HUES64 (cell line): ENCODE measurements around the gene DCUN1D3. TPM values are rescaled to one million over a fixed set of nuclear protein-coding genes. Genes with fewer than 3 reads are reported as not detected.
"Not testable (repeated sequence)": the region's sequence is repeated elsewhere in the genome, so short reads cannot be mapped to it uniquely, and the experiment has no call there.

ENCODE experiments used
- H3K27ac ChIP-seq: 2 replicates; pipeline ENCODE4 v1.7.0; 2013; ENCODE audit warnings: low read depth, low read length, inconsistent platforms
- H3K27me3 ChIP-seq: 2 replicates; pipeline ENCODE4 v1.6.1; 2013; ENCODE audit warnings: mild to moderate bottlenecking, low read length; ENCODE audit not compliant: insufficient read depth
- H3K36me3 ChIP-seq: 2 replicates; pipeline ENCODE4 v1.6.1; 2013; ENCODE audit warnings: mild to moderate bottlenecking, low read length; ENCODE audit not compliant: insufficient read depth
- H3K4me1 ChIP-seq: 2 replicates; pipeline ENCODE4 v1.6.1; 2013; ENCODE audit warnings: mild to moderate bottlenecking, low read length, moderate library complexity; ENCODE audit not compliant: insufficient read depth
- H3K4me3 ChIP-seq: 2 replicates; pipeline ENCODE4 v1.5.1; 2013; ENCODE audit warnings: mild to moderate bottlenecking, low read length, moderate library complexity
- H3K9ac ChIP-seq: 2 replicates; pipeline ENCODE4 v1.6.1; 2013; ENCODE audit warnings: mild to moderate bottlenecking, low read depth, low read length
- H3K9me3 ChIP-seq: 2 replicates; pipeline ENCODE4 v1.6.1; 2013; ENCODE audit warnings: low read depth, low read length; ENCODE audit not compliant: insufficient read depth
- WGBS: fragments of 150-250, 120-280 bp; methylation state at CpG from one replicate; pipeline ENCODE4 v1.1.7; 2013; ENCODE audit warnings: missing lambda C conversion rate; 5-methylcytosine and 5-hydroxymethylcytosine counted together
- polyA plus RNA-seq, 2 experiments: library from polyadenylated mRNA; stranded (reverse); fragments of 50-300 nt; gene quantifications; one replicate each; pipeline ENCODE4 v1.2.3, GENCODE V29; 2013

DCUN1D3 gene, protein sequence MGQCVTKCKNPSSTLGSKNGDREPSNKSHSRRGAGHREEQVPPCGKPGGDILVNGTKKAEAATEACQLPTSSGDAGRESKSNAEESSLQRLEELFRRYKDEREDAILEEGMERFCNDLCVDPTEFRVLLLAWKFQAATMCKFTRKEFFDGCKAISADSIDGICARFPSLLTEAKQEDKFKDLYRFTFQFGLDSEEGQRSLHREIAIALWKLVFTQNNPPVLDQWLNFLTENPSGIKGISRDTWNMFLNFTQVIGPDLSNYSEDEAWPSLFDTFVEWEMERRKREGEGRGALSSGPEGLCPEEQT
- 6.5 TPM for polyA plus RNA-seq (2013, experiment 1 of 2)
- 5.9 TPM for polyA plus RNA-seq (2013, experiment 2 of 2)

DNA sequence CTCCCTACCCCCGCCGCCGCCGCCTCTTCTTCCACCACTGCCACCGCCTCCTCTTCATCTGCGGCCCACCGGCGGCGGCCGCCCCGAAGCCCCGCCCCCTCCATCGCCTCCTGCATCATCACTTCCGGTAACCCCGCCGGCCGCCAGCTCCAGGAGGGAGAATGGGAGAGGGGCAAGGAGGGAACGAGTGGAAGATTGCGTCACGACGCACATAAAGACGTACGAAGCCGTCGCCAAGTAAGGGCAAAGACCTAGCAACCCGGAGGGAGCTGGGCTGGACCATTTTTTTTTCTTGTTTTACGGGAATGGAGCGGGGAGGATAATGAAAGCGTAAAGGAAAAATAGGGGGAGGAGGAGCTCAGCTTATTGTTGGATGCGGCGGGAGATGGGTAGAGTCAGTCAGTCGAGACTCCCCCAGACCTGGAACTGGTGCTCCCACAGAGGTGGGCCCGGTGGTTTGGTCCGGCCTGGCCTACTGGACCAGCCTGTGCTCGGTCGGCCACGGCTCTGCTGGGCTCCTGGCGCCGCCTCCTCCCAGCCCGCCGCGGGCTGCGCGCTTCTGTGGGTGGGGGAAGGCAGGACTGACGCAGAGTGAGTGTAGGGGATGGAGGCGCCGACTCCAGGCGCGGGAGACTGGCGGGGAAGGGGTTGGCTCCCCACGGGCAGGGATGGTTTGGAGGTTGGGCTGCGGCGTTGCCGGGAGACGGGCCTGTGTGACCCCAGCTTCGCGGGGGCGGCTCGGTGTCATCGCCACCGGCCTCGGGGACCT is at the start of gene DCUN1D3, which contains the start of gene LYRM1:
Gene DCUN1D3 (minus strand): TSS at position 60 of the 769 bp plus-strand sequence. CDS start 37,820 bp downstream, outside the sequence.
Gene LYRM1 (plus strand): TSS at position 473 of the 769 bp plus-strand sequence. CDS start 14,785 bp downstream, outside the sequence.
- H3K27me3 ChIP-seq: no peaks in the 10 kb centered on the region
- H3K4me1 ChIP-seq: peaks cover 22% of the 10 kb centered on the region
- peak within 1 kb of the TSS; percentile 85 for H3K27ac ChIP-seq
- peak within 1 kb of the TSS; percentile 98 for H3K9ac ChIP-seq
- peak within 1 kb of the TSS; percentile 91 for H3K4me3 ChIP-seq
- peaks cover 25% of the 10 kb centered on the region for H3K36me3 ChIP-seq
- WGBS: under 1% methylated on average over 55 of the region's 62 CpGs
- H3K9me3 ChIP-seq: no peaks in the 10 kb centered on the region

DNA sequence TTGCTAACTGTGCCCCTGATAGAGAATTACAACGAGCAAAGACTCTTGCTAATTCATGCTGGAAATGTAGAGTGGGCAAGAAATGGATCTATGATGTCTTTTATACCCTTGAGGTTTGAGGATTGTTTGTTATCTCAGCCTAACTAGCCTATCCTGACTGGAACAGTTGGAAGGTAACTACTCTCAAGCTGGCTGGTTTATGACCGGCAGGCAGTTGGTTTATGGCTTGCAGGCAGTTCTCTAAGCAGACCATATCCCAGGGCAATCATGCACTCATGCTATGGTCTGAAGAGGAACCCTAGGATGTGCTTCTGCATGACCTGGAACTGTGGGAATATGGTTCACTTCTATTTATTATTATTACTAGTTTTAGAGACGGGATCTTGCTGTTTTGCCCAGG is 49.5 kb upstream of the DCUN1D3 start:
- no peak overlapping the region for H3K27ac ChIP-seq
- H3K4me3 ChIP-seq: no peak overlapping the region
- no peaks in the 10 kb centered on the region; the same call in 1 of the 2 replicates for H3K4me1 ChIP-seq
- H3K36me3 ChIP-seq: no peaks in the 10 kb centered on the region
- no peaks in the 10 kb centered on the region for H3K9me3 ChIP-seq
- no peak overlapping the region for H3K9ac ChIP-seq
- H3K27me3 ChIP-seq: no peaks in the 10 kb centered on the region
- WGBS: 88% methylated on average over 3 of the region's 3 CpGs

DNA sequence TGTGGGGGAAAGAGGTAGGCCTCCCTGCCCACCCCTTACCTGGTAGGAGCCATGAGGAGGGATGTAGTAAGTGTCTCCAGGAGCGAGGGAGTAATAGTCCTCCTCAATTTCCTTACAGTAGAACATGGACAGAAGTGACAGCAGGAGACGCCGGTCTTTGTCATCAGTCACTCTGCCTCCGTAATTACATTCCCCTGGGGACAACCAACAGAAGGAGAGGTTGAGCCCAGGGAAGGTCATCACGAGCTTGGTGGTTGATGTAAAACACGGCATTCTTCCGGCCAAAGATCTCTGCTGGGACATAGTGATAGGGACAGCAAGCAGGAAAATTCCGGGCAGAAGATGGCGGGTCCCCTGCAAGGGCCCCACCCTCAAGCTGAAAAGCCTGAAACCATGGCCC is 48.3 kb upstream of the DCUN1D3 start:
- no peaks in the 10 kb centered on the region for H3K36me3 ChIP-seq
- no peaks in the 10 kb centered on the region for H3K27me3 ChIP-seq
- H3K9me3 ChIP-seq: no peaks in the 10 kb centered on the region
- no peak overlapping the region for H3K9ac ChIP-seq
- H3K27ac ChIP-seq: no peak overlapping the region
- no peaks in the 10 kb centered on the region; the same call in 1 of the 2 replicates for H3K4me1 ChIP-seq
- no peak overlapping the region for H3K4me3 ChIP-seq
- WGBS: 97% methylated on average over 9 of the region's 9 CpGs

DNA sequence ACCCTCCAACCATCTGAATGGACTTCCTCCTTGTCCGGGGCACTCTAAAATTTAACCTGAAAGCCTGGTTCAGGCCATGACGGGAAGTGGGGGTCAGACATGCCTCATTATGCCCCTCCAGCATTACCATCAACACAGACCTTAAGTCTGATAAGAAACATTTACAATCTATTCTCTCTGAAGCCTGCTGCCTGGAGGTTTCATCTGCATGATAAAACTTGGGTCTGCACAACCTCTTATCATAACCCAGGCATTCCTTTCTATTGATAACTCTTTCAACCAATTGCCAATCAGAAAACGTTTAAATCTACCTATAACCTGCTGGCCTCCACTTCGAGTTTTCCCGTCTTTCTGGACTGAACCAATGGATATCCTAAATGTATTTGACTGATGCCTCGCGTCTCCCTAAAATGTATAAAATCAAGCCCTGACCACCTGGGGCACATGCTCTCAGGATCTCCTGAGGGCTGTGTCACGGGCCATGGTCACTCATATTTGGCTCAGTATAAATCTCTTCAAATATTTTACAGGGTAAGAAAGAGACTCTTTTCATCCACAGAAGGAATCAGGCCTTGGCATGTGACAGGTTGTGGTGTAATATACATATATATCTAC is 46.0 kb upstream of the DCUN1D3 start:
- Histone ChIP-seq H3K9me3 (no peaks in the 10 kb centered on the region), H3K4me1 (no peaks in the 10 kb centered on the region; the same call in 1 of the 2 replicates), H3K36me3 (no peaks in the 10 kb centered on the region), H3K27me3 (no peaks in the 10 kb centered on the region), H3K4me3 (no peak overlapping the region), H3K9ac (no peak overlapping the region), H3K27ac (no peak overlapping the region)
- WGBS: 87% methylated on average over 8 of the region's 8 CpGs

DNA sequence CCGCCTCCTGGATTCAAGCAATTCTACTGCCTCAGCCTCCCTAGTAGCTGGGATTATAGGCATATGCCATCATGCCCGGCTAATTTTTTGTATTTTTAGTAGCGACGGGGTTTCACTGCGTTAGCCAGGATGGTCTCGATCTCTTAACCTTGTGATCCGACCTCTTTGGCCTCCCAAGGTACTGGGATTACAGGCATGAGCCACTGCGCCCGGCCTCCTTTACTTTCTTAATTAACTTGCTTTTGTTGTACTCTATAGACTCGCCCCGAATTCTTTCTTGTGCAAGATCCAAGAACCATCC is 45.4 kb upstream of the DCUN1D3 start:
- not testable (repeated sequence) for H3K9me3 ChIP-seq, H3K4me3 ChIP-seq, H3K36me3 ChIP-seq, H3K9ac ChIP-seq, H3K27ac ChIP-seq, H3K27me3 ChIP-seq, H3K4me1 ChIP-seq
- WGBS: 96% methylated on average over 11 of the region's 11 CpGs

DNA sequence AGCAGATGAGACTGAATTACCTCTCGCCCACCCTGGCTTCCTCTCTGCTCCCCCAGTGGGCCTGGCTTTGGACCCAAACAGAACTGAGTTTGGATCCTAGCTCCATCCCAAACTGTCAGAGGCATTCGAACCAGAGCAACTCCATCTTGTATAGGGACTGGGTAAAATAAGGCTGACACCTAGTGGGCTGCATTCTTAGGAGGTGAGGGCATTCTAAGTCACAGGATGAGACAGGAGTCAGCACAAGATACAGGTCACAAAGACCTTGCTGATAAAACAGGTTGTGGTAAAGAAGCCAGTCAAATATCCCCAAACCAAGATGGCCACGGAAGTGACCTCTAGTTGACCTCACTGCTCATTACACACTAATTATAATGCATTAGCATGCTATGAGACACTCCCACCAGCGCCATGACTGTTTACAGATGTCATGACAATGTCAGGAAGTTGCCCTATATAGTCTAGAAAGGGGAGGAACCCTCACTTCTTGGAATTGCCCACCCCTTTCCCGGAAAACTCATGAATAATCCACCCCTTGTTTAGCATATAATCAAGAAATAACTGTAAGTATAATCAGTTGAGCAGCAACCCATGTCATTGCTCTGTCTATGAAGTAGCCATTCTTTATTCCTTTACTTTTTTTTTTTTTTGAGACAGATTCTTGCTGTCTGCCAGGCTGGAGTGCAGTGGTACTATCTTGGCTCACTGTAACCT is 44.9 kb upstream of the DCUN1D3 start:
- WGBS: 95% methylated on average over 4 of the region's 5 CpGs
- Histone ChIP-seq H3K27ac (no peak overlapping the region), H3K36me3 (no peaks in the 10 kb centered on the region), H3K4me3 (no peak overlapping the region), H3K27me3 (no peaks in the 10 kb centered on the region), H3K4me1 (no peaks in the 10 kb centered on the region; the same call in 1 of the 2 replicates), H3K9me3 (no peaks in the 10 kb centered on the region), H3K9ac (no peak overlapping the region)

DNA sequence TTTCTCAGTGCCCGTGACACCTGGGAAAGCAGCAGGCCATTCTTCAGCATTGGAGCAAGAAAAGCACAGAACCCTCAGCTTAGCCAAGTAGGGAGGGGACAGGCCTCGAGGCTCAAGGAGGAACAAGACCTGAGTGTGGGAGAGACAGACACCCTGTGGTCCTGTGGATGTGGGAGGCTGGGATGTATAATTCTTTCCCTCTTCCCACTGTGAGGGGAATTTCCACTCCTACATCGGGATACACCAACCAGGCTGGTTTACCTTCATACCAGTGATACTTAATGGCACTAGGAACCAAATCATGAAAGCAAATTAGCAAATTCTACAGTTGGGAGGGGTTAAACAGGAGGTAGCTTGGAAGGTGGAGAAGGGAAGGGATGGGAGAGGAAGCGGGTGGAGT is 42.1 kb upstream of the DCUN1D3 start:
- H3K36me3 ChIP-seq: no peaks in the 10 kb centered on the region
- H3K4me3 ChIP-seq: no peak overlapping the region
- 85% methylated on average over 3 of the region's 4 CpGs for WGBS
- H3K9me3 ChIP-seq: no peaks in the 10 kb centered on the region
- H3K9ac ChIP-seq: no peak overlapping the region
- no peak overlapping the region for H3K27ac ChIP-seq
- H3K27me3 ChIP-seq: no peaks in the 10 kb centered on the region
- no peaks in the 10 kb centered on the region; the same call in 1 of the 2 replicates for H3K4me1 ChIP-seq

DNA sequence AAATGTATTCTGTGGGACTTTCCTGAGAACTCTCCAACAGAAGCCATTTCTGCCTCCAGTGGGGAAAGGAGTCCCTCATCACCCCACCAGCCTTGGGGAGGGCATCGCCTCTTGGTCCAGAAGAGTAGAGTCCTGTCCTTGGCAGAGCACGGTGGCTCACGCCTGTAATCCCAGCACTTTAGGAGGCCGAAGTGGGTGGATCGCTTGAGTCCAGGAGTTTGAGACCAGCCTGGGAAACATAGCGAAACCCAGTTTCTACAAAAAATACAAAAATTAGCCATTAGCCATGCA is 41.4 kb upstream of the DCUN1D3 start:
- 95% methylated on average over 6 of the region's 6 CpGs for WGBS
- Histone ChIP-seq H3K4me1 (no peaks in the 10 kb centered on the region; the same call in 1 of the 2 replicates), H3K27ac (no peak overlapping the region)

DNA sequence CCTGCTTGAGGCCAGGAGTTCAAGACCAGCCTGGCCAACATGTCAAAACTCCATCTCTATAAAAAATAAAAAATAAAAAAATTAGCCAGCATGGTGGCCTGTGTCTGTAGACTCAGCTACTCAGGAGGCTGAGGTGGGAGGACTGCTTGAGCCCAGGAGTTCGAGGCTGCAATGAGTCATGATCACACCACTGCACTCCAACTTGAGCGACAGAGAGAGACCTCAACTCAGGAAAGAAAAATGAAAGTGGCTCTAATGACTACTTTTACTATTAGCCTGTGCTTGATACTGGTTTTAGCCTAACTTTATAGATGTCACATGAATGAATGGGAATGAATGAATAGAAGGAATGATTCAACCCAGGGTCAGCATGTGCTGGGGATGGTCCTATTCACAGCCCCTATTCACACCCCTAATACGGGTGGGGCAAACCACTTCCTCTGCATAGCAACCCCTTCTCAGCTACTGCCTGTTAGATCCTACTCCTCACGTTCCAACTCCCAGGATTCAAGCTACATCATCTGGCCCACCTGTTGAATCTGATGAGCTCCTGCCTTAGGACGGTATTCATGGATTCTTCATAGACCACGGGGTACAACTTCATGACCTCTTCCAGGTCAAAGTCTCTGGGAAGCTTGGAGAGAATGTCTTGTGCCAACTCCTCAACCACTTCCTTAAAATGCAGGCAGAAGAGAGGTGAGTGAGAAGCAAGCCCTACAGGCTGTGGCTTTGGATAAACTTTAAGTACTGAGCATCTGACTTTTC is 40.9 kb upstream of the DCUN1D3 start:
- Histone ChIP-seq H3K9me3 (no peaks in the 10 kb centered on the region), H3K4me3 (no peak overlapping the region), H3K27ac (no peak overlapping the region), H3K27me3 (no peaks in the 10 kb centered on the region), H3K9ac (no peak overlapping the region), H3K36me3 (no peaks in the 10 kb centered on the region), H3K4me1 (no peaks in the 10 kb centered on the region; the same call in 1 of the 2 replicates)
- 90% methylated on average over 6 of the region's 6 CpGs for WGBS

More for the DNA sequence above, 41.4 kb upstream of the DCUN1D3 start:
- no peak overlapping the region for H3K9ac ChIP-seq
- no peaks in the 10 kb centered on the region for H3K27me3 ChIP-seq
- no peaks in the 10 kb centered on the region for H3K36me3 ChIP-seq
- no peaks in the 10 kb centered on the region for H3K9me3 ChIP-seq
- H3K4me3 ChIP-seq: no peak overlapping the region

DNA sequence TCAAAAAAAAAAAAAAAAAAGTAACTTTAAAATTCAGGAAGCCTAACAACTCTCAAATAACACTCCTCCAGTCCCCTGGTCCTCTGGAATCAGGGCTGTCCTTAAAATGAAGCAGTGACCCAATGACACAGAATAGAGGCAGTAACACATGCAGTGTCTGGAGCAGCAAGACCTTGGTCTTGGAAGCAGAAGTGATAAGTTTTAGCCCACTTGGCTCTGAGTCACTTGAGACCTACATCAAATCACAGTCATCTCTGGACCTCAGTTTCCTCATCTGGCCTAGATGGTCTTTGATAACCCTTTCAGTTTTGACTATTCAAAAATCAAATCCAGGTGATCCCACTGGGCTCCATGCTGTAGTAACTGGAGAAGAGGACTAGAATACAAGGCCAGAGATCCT is 39.5 kb upstream of the DCUN1D3 start:
- Histone ChIP-seq H3K36me3 (no peaks in the 10 kb centered on the region), H3K27ac (no peak overlapping the region), H3K27me3 (no peaks in the 10 kb centered on the region), H3K9me3 (no peaks in the 10 kb centered on the region), H3K4me1 (no peaks in the 10 kb centered on the region), H3K4me3 (no peak overlapping the region), H3K9ac (no peak overlapping the region)
